ENCODE measurements around the gene ANKRD11.
"Not testable (repeated sequence)": the region's sequence is repeated elsewhere in the genome, so short reads cannot be mapped to it uniquely, and the experiment has no call there.

Gene ANKRD11

DNA sequence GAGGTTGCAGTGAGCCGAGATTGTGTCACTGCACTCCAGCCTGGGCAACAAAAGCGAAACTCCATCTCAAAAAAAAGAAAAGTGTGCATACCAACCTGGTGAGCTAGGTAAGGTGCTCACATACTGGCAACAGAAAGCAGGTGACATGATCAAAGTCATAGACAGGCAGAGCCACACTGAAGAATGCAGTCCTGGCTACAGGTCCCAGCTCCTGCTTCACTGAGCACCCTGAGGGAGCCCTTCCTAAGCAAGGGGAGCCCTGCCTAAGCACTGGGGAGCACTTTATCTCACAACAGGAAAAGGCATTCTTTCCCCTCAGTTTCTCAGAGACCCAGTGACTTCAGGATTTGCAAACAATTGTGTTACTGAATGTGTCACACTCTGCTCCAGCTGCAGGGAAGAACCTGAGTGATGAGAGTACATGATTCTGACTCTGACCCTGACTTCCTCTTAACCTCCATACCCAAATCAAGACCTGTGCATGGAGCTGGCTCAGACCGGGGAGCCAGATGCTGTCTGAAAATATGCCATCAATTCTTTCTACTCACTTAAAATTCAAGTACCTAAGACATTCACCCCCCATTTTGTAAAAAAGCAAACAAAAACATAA lies 40.5 kb downstream of the ANKRD11 start:
- peak; percentile 18 to 29 for DNase-seq

DNA sequence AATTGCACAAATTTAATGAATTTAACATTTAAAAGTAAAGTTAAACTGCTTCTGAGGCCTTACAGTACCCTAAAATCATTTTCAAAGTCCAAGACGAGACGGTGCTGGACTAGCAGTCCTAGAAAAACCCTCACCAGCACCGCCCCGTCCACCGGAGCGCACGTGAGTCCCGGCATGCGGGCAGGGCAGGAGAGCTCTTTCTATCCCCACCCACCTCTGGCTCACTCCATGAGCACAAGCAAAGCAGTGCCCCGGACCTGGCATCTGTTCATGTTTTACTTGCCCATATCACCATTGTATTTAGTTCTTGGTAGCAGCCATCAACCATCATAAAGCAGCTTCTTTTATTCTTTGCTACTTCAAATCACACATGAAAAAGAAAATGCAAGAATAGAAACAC lies 41.7 kb downstream of the ANKRD11 start:
- no peak for DNase-seq

DNA sequence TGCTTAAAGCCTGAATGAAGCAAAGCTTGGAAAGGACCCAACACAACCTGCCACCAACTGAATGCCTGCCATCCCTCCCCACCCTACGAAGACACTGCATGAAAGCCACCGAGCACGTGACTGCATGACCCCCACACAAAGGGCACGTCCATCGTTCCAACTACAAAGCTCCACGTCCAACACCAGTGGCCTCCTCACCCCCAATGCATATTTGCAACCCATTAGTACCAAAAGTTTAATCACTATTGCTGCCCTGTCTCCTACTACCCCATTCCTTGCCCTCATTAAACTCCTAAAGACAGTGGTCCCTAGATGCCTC lies 43.4 kb downstream of the ANKRD11 start:
- DNase-seq = no peak

DNA sequence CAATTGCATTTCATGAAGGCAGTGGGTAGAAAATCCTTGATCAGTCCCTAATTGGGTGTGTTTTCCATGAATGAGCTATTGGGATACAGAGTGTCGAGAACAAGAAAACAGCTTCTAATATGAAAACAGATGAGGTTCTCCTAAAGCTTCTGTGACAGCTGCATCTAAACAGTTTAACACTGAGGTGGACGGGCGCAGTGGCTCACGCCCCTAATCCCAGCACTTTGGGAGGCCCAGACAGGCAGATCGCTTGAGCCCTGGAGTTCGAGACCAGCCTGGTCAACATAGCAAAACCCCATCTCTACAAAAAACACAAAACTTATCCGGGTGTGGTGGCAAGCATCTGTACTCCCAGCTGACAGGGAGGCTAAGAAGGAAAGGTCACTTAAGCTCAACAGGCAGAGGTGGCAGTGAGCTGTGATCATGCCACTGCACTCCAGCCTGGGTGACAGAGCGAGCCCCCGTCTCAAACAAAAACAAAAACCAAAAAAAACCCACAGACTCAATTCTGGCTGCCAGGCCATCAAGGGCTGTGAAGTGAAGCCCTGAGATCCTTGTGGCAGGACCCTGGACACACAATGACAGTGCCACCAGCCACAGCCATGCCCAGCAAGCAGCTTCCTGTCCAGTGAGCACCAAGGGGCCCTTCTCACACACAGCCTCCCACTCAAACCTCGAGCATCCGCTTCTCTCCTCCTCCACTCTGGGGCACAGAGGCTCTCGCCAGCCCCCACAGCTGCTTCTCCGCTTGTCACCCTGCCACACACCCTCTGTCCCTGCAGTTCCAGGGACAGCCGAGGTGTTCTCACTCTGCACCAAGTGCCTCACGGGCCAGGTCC lies 44.0 kb downstream of the ANKRD11 start:
- no peak for DNase-seq

DNA sequence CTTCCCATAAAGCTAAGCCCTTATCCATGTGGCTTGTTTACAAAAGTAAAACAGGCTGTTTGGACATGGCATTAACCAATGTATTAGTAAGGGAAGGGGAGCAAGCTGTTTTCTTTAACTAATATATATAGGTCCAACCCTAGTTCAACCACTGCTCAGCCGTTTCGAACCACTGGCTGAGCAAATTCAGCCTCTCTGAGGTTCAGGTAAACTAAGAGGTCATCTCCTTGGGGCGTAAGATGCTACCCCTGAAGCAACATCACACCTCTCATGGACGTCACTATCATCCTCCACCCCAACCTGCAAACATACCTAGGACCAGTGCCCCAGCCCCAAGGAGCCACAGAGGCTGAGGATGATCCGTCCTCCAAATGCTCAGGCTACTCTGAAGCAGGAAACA lies 45.2 kb downstream of the ANKRD11 start:
- no peak for DNase-seq

DNA sequence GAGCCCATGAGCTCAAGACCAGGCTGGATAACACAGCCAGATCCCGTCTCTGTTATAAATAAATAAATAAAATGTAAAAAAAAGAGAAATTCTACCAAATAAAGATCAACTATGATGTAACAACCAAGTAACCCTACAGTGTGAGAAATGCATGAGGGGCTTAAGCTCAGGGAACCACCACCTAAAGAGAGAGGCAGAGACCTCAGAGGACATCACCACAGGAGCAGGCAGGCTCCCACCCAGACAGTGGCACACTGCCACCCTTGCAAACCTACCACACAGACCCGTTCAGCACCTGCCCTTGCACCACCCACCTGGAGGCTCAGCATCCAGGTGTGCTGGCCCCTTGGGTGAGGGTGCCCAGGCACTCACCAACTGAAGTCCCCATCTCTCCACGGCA lies 45.6 kb downstream of the ANKRD11 start:
- DNase-seq = no peak

DNA sequence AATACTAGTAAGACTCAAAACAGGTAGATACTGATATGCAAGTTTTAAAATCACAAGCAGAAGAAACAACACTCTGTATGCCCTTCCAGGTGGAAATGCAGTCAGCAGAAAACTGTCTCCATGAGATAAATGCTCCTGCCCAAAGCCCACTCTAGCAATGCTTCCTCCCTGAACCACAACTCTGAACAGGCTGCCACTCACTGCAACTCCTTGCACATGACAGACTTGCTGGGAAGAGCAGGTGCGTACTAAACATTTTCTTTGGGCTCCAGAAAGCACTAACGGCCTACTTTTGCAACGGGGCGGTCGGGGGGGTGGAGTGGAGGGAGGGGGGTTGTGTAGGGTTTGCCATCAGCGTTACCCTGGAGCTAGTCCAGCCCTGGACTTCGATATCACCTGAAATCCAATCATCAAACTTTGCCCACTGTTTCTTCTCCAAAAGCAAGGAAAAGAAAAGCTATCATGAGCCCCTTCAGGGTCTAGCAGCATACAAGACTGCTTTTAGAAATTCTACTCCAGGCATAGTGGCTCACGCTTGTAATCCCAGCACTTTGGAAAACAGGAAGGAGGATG lies 46.1 kb downstream of the ANKRD11 start:
- peak; percentile 75 to 79 for DNase-seq

DNA sequence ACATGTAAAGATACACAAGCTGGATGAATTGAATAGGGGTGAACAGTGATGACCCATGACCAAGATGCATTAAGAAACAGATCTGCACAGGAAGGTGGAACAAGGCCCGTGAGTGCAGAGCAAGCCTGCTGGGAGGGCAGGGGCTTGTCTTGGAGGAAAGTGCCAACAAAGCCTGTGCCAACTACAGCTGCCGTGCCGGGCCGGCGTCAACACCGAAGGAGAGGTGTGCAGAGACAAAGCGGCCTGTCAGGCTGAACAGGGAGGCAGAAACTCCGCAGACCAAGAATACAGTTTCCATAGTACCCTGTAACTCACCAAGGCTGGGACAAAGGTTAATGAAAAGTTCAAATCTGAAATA lies 46.7 kb downstream of the ANKRD11 start:
- no peak for DNase-seq

DNA sequence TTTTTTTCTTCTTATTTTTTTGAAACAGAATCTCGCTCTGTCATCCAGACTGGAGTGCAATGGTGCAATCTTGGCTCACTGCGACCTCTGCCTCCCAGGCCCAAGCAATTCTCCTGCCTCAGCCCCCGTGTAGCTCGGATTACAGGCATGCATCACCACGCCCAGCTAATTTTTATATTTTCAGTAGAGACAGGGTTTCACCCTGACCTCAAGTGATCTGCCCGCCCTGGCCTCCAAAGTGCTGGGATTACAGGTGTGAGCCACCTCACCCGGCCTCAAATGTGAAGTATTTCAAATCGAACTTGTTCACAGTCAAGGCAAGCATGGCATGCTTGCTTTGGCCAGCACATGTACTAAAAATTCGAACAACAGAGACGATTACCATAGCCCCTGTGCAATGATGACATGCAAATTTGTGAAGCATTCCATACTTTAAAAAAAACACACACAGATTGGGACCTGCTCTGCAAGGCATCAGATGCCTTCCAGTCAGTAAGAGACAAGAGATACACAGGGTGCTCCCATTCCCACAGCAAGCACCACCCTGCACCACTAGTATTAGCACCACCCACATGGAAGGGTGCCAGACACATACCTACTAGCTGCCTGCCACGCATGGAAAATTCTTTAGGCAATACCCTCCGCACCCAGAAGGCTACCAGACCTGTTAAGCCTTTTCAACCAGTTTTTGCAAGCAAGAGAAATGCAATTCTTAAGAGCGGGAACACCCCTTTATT lies 47.2 kb downstream of the ANKRD11 start:
- no peak for DNase-seq

DNA sequence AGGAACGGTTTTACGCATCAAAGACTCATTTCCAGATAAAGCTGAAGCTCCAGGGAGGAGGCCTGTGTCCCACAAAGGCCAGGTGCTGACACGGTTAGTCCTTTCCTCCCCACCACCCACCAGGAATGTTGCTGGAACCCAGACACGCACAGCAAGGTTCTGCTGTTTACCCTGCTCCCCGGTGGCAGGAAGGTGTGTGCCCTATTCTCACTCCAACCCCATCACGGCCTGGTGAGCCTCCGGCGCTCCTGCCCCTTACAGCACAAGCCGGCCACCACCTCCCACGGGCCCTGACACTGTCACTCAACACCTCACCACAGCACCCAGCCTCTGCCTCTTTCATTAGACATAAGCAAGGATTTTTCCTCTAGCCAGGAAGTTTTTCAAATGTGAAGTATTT lies 47.8 kb downstream of the ANKRD11 start:
- no peak for DNase-seq

DNA sequence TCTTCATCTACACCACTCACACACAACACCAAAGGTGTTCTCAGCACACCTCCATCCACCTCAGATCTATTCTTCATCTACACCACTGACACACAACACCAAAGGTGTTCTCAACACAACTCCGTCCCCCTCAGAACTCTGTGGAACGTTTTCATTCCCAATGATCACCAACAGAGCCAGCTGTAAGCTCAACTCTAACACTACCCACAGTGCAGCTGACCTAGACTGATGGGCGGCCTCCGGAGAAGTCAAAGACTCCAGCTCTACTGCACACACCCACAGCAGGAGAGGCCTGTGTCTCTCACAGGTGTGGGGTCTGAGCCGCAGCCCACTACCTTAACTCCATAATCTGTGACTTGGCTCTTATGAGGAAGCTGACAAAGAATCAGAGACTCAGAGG lies 50.7 kb downstream of the ANKRD11 start:
- DNase-seq = no peak

DNA sequence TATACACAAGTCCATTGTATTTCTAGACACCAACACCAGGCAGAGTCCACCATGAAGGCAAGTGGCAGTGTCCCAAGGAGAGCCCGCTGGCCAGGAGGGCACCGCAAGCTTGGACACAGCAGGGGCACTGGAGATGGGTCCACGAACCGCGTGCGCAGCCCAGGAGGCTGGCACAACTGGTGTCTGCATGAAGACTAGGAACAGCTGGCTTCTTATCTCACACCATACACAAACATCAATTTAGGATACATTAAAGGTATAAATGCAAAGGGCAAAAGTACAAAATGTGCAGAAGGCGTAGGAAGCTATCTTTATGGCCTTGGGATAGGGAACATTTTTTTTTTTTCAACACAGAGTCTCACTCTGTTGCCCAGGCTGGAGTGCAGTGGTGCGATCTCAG lies 52.4 kb downstream of the ANKRD11 start:
- no peak for DNase-seq

DNA sequence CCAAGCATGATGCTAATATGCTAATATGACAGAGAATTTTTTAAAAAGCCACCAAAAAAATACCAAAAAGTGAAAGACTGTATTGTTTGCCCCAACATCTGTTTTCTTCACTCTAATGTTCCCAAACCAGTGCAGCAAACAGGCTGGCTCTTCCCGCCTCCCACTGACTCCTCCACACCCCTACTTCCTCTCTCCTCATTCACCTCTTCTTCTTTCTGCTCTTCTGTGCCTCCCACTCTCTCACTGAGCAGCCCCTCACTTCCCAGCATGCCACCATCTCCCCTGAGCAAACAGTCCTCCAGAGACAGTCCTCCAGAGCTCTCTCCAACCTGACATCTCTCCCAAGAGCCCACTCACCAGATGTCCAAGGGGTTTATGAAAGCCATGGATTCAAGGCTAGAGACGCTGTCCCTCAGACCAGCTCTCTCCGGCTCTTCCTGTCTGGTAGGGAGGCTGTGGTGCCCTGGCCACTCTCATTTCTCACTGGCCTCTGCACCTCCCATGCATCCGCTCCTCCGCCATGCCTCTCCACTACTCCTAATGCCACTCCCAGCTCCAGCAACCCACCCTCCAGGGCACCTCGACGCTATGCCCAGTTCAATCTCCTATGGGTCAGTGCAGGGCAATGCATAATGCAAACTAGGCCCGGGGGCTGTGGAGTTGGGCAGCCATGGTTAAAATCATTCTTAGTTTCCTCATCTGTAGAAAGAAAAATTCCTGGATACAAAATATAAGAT lies 52.9 kb downstream of the ANKRD11 start:
- peak in 1 of 2 experiments; percentile 8 for DNase-seq

DNA sequence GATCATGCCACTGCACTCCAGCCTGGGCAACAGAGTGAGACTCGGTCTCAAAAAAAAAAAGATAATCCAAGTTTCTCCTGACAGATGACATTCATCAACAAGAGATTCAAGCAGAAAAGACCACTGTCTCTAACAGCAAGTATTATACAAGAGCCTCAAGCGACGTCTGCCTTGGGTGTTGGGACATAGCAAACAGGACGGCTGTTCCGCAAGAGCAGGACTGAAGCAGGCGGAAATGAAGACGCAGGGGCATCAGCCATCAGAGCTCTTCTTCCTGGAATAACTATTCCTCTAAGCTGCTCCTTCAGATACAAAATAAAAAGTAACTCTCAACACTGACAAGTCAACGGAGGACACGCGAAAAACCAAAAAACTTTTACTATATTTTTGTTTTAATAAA lies 54.0 kb downstream of the ANKRD11 start:
- no peak for DNase-seq

DNA sequence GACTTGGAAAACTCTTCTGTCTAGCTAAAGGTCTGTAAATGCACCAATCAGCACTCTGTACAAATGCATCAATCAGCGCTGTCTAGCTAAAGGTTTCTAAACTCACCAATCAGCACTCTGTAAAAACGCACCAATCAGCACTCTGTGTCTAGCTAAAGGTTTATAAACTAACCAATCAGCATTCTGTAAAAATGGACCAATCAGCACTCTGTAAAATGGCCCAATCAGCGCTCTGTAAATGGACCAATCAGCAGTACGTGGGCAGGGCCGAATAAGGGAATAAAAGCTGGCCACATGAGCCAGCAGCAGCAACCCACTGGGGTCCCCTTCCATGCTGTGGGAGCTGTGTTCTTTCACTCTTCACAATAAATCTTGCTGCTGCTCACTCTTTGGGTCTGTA lies 55.3 kb downstream of the ANKRD11 start:
- DNase-seq = not testable (repeated sequence)

DNA sequence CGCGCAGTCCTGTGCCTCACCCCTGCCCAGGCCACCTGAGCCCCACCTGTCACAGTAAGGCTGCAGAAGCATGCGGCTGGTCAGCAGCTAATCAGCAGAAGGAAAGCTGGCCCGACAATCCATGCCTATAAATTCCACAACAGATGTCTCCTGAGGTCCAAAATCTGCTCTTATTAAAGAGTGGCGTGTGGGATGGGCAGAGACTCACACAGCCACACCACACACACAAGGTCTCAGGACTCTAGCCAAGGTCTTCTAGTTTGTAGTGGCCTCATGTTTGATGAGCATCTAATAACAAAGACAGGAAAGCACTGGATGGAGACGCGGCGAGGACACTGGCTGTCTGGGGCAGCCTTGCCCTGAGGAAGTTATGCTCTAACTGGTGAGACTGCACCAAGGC lies 55.9 kb downstream of the ANKRD11 start:
- no peak for DNase-seq

DNA sequence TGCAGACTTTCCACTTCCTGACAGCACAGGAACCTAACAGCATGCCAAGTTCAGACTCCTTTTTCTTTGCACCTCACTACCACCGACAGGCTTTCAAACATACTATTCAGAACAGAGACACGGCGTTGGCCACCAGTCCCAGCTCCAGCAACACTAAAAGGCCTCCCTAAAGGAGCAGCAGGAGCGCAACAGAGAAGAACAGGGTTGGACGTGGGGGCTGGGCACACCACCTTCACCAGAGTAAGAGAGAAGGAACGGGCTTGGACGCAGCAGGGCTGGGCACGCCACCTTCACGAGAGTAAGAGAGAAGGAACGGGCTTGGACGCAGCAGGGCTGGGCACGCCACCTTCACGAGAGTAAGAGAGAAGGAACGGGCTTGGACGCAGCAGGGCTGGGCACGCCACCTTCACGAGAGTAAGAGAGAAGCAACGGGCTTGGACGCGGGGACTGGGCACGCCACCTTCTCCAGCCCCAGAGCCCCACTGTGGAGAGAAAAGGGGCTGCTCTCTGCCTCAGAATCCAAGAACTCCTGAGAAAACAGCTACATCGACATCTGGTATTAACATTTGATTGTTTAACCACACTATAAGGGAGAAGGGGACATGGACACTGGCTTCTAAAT lies 56.9 kb downstream of the ANKRD11 start:
- not testable (repeated sequence) for DNase-seq

DNA sequence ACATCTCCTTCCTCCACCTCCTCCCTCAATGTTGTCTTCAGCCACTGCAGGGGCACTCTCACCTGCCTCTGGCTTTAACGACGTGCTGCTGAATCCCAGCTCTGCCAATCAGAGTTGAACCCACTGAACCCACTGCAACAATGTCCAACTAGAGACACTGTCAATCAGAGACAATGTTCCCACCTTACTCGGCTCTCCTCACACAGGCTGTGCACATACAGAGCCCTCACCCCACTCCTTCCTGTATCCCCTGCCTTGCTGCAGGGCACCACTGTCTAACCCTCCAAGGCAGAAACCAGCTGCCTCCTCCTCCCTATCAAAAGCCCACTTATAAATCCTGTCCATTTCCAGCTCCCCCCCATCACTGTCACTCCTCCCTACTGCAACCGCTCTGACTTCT lies 58.7 kb downstream of the ANKRD11 start:
- no peak for DNase-seq

DNA sequence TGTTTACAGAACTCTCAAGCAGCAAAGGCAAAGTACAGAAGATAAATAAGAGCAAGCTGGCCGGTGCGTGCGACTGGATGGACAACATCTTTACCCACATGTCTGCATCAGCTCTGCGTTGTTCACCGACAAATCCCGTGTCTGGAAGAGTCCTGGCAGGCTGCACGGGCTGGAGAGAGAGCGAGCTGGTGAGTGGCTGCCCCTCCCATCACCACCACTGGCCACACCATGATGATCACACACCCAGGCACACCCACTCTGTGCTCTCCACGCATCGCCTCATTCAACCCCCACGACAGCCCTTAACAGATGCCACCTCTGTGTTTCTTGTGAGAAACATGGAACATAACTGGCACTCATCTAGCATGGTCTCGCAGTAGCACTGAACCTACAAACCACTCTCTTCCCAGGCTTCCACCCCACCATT lies 59.2 kb downstream of the ANKRD11 start:
- no peak for DNase-seq

DNA sequence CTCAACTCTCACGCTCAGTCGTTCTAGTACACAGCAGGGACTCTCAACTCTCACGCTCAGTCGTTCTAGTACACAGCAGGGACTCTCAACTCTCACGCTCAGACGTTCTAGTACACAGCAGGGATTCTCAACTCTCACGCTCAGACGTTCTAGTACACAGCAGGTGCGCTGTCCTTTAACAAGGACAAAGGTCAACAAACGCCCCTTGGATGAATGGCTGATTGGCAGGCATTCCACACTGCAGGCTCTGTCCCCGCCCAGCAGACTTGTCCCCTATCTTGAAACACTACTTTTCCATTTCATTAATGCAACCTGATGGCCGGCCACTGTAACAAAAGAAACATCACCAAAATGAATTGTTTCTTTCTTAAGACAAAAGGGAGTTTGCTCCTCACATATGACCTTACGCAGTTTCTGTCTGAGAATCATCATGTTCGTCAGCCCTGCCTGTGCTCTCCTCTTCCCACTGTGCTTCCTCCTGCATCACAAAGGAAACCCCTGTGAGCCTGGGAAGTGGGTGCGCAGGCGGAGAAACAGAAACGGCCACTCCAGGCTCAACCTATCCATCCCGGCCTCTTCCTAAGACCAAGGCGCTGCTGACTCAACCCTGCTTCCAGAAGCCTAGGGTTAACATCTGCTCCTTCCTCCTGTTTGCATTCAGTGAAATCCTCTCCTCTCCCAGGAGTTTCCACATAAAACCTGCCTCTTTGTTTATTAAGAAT lies 59.8 kb downstream of the ANKRD11 start:
- no peak for DNase-seq

DNA sequence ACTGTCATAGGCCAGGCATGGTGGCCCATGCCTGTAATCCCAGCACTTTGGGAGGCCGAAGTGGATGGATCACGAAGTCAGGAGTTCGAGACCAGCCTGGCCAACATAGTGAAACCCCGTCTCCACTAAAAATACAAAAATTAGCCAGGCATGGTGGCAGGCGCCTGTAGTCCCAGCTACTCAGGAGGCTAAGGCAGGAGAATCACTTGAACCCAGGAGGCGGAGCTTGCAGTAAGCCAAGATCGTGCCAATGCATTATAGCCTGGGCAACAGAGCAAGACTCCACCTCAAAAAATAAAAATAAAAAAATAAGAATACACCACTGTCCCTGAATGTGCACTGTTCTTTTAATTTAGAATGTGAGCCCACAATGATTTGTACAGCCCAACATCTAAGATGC lies 61.8 kb downstream of the ANKRD11 start:
- DNase-seq = not testable (repeated sequence)

Data from Kasumi-1 (cell line).